Endothelial cell (in vitro differentiated cells): ENCODE results near the gene PRKAR2B. TPM values are rescaled to one million over a fixed set of nuclear protein-coding genes. Genes with fewer than 3 reads are reported as not detected.
"Not testable (repeated sequence)": the region's sequence is repeated elsewhere in the genome, so short reads cannot be mapped to it uniquely, and the experiment has no call there.

Experiments used
- DNase-seq: peaks from one replicate; pipeline ENCODE4 v3.0.0; 2021; ENCODE audit warnings: low spot score
- H3K27ac Mint-ChIP-seq: one replicate; pipeline ENCODE4 v1.8.0; 2021; ENCODE audit warnings: mixed read lengths, inconsistent platforms; ENCODE audit not compliant: unreplicated experiment
- H3K27me3 Mint-ChIP-seq: one replicate; pipeline ENCODE4 v1.8.0; 2021; ENCODE audit warnings: mild to moderate bottlenecking, moderate library complexity, mixed read lengths, inconsistent platforms; ENCODE audit not compliant: unreplicated experiment
- H3K36me3 Mint-ChIP-seq: one replicate; pipeline ENCODE4 v1.8.0; 2021; ENCODE audit warnings: mild to moderate bottlenecking, low read depth, mixed read lengths, inconsistent platforms; ENCODE audit not compliant: unreplicated experiment
- H3K4me1 Mint-ChIP-seq: one replicate; pipeline ENCODE4 v1.8.0; 2021; ENCODE audit warnings: mild to moderate bottlenecking, mixed read lengths, inconsistent platforms; ENCODE audit not compliant: unreplicated experiment
- H3K4me3 Mint-ChIP-seq: one replicate; pipeline ENCODE4 v1.8.0; 2021; ENCODE audit warnings: mild to moderate bottlenecking, mixed read lengths, inconsistent platforms; ENCODE audit not compliant: unreplicated experiment
- H3K9me3 Mint-ChIP-seq: one replicate; pipeline ENCODE4 v1.8.0; 2021; ENCODE audit warnings: mixed read lengths, inconsistent platforms; ENCODE audit not compliant: unreplicated experiment
- CTCF ChIP-seq: fragments of 200-600 bp; sonication (generic); IDR thresholded peaks from one replicate; pipeline ENCODE4 v1.5.0; 2021; ENCODE audit warnings: antibody characterized with exemption; ENCODE audit not compliant: unreplicated experiment
- total RNA-seq: library from RNA; stranded (reverse); fragmentation: NEBNext Ultra II Directional; extraction: Animal tissue kit (Norgen Biotek cat#: 25700); gene quantifications from one replicate; pipeline ENCODE4 v1.2.1, GENCODE V29; 2021; ENCODE audit not compliant: unreplicated experiment

PRKAR2B gene
- total RNA-seq, 1 donor from 2014 or later = 28.4 TPM

DNA sequence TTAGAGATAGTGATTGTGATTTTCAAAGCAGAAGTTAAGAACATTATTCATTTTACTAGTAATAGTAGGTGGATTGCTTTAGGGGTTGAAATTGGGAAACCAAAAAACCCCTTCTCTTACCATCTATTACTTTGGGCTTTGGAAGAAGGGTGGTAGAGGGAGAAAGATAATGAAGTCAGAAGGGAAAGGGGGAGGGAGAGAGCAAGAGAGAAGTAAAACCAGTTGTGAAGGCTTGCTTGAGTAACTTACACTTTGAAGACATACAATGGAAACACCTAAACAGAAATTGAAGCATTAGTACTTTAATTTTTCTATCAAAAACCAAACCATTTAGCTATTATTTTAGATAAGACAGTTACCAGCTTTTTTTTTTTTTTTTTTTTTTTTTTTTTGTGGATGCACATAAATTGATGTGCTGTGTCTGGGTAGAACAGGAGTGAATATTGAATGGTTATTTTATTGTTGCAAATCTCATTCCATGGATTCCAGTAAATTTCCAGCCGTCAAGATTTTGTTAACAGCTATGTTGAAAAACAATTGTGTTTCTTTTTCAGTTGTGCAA lies 5.5 kb downstream of the PRKAR2B start:
- no peak for TF ChIP-seq CTCF
- Mint-ChIP-seq H3K27ac (no peak overlapping the region), H3K4me1 (peaks cover 46% of the 10 kb centered on the region), H3K36me3 (peaks cover 5% of the 10 kb centered on the region), H3K27me3 (no peaks in the 10 kb centered on the region), H3K9me3 (no peaks in the 10 kb centered on the region), H3K4me3 (no peak overlapping the region)
- DNase-seq = no peak

- DNase-seq = no peak
- H3K27ac Mint-ChIP-seq = no peak overlapping the region
- peaks cover 35% of the 10 kb centered on the region for H3K4me1 Mint-ChIP-seq
Observed at GRCh38 chr7:107051376-107051775, 6.9 kb downstream of the PRKAR2B start.

GRCh38 chr7:107054965-107055364 lies 10.5 kb downstream of the PRKAR2B start:
- not testable (repeated sequence) for H3K27me3 Mint-ChIP-seq, DNase-seq, H3K27ac Mint-ChIP-seq, H3K4me3 Mint-ChIP-seq, H3K9me3 Mint-ChIP-seq, H3K36me3 Mint-ChIP-seq
- H3K4me1 Mint-ChIP-seq = peaks cover 35% of the 10 kb centered on the region

More at GRCh38 chr7:107051376-107051775, 6.9 kb downstream of the PRKAR2B start:
- Mint-ChIP-seq H3K36me3 (no peaks in the 10 kb centered on the region), H3K4me3 (no peak overlapping the region), H3K27me3 (peaks cover 2% of the 10 kb centered on the region), H3K9me3 (no peaks in the 10 kb centered on the region)
- no peak for TF ChIP-seq CTCF

DNA sequence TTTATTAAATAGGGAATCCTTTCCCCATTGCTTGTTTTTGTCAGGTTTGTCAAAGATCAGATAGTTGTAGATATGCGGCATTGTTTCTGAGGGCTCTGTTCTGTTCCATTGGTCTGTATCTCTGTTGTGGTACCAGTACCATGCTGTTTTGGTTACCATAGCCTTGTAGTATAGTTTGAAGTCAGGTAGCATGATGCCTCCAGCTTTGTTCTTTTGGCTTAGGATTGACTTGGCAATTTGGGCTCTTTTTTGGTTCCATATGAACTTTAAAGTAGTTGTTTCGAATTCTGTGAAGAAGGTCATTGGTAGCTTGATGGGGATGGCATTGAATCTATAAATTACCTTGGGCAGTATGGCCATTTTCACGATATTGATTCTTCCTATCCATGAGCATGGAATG lies 11.6 kb downstream of the PRKAR2B start:
- not testable (repeated sequence) for H3K27ac Mint-ChIP-seq, H3K9me3 Mint-ChIP-seq, DNase-seq, H3K27me3 Mint-ChIP-seq, H3K36me3 Mint-ChIP-seq, H3K4me3 Mint-ChIP-seq
- peaks cover 36% of the 10 kb centered on the region for H3K4me1 Mint-ChIP-seq

DNA sequence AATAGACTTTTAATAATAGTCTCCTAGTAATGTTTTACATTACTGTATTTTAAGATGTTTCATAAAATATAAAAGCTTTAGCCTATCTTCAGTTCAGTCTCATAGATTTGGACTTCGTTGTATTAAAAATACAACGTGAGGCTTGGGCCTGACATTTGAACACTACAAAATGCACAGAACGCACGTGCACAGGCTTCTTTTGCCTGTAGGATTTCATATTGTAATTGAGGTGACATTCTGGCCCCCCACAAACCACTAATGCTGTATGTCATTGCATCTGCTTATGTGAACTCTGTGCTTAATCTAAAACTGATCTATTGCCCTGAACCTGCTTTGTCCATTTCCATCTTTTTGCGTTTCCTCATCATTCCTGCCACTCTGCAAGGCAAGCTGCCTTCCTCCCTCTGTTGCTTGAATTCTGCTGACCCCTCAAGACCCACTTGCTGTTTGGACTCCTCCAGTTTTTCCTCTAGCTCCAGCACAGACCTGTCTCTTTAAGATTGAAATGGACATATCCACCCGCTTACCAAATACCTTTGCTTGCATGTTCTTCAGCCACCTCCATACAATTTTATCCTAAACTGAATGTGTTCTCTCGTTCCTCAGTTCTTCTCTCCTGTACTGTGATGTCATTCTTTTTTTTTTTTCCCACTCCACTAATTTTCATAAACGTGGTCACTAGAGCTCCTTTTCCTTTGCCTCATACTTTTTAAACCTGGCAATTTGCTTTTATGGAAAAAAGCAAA lies 12.4 kb downstream of the PRKAR2B start:
- H3K4me3 Mint-ChIP-seq = no peak overlapping the region
- peak overlapping the region; percentile 59 for H3K27ac Mint-ChIP-seq
- TF ChIP-seq CTCF = no peak
- H3K36me3 Mint-ChIP-seq = peaks cover 4% of the 10 kb centered on the region
- peaks cover 32% of the 10 kb centered on the region for H3K4me1 Mint-ChIP-seq
- no peak for DNase-seq
- H3K9me3 Mint-ChIP-seq = no peaks in the 10 kb centered on the region
- H3K27me3 Mint-ChIP-seq = peaks cover 2% of the 10 kb centered on the region

DNA sequence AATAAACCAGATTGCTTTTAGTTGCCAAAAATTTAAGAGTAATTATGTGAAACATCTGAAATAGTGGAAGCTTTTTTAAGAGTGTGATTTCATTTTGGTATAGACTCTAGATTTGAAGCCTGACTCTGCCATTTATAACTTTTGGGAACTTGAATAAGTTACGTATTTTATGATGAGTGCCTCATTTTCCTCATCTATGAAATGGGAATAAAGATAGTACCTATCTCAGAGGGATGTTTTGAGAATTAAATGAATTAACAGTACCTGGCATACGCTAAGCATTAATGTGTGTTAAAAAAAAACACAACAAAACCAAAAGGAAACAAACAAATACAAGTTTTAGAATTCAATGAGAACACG lies 12.9 kb downstream of the PRKAR2B start:
- H3K36me3 Mint-ChIP-seq = peaks cover 4% of the 10 kb centered on the region
- peaks cover 32% of the 10 kb centered on the region for H3K4me1 Mint-ChIP-seq
- H3K27ac Mint-ChIP-seq = no peak overlapping the region
- no peak overlapping the region for H3K4me3 Mint-ChIP-seq
- no peak for DNase-seq
- no peaks in the 10 kb centered on the region for H3K9me3 Mint-ChIP-seq
- H3K27me3 Mint-ChIP-seq = peaks cover 2% of the 10 kb centered on the region
- TF ChIP-seq CTCF = no peak
